ENCODE measurements around the gene VHLL. TPM values are rescaled to one million over a fixed set of nuclear protein-coding genes. Genes with fewer than 3 reads are reported as not detected.
"Not testable (repeated sequence)": the region's sequence is repeated elsewhere in the genome, so short reads cannot be mapped to it uniquely, and the experiment has no call there.

Gene VHLL
- total and polyA plus RNA-seq, 10 of the 15 experiments (the other 5 are each of a cell fraction or from before 2014, with no cell fraction given), result 0.23 TPM; not detected in 9

DNA sequence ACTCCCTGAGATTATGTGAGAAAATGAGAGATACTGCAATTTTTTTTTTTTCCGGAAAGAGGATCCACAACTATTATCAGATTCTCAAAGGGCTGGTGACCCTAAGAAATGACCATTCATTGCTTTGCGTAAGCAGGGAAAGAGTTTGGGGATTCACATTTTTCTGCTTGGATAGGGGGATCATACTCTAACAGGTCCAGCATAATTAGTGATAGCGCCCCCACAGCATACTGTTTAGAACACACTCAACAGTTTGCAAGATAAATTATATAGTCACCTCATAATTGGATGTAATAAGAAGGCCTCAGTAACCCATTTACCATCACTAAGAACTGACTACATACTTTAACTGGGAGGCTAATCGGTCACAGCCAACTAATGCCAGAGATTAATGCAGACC, 37.1 kb upstream of the VHLL start:
- no TSS peak for BruUV-seq (replicated peaks)
- Histone ChIP-seq H2AFZ (ENCODE audit: control insufficient read depth, low read depth, low read length) (no peak overlapping the region), H3K27ac (ENCODE audit: control insufficient read depth, insufficient read depth) (no peak overlapping the region), H4K20me1 (ENCODE audit: control insufficient read depth, insufficient read depth) (no peaks in the 10 kb centered on the region), H3K36me3 (ENCODE audit: control insufficient read depth in 2 of 2, insufficient read depth in 2 of 2, low read length in 1 of 2) (peaks cover 3 to 29% of the 10 kb centered on the region in 2 experiments; a peak in 3 of 4 replicates), H3K4me3 (peak overlapping the region; percentile 96), H3K4me1 (ENCODE audit: control insufficient read depth, insufficient read depth, low read length) (no peaks in the 10 kb centered on the region), H3K27me3 (replicated peaks in 1 of 2; ENCODE audit: control insufficient read depth in 2 of 2, insufficient read depth in 2 of 2, low read length in 1 of 2) (no peaks in the 10 kb centered on the region), H3K9ac (ENCODE audit: control insufficient read depth, insufficient read depth, low read length) (peak overlapping the region; percentile 21; the same call in 1 of the 2 replicates), H3K79me2 (ENCODE audit: control insufficient read depth, insufficient read depth, low read length) (peaks cover 38% of the 10 kb centered on the region), H3K9me3 (replicated peaks; ENCODE audit: control insufficient read depth, insufficient read depth, low read length) (no peaks in the 10 kb centered on the region), H3K4me2 (ENCODE audit: control insufficient read depth, insufficient read depth) (peak overlapping the region; percentile 94)
- SMC1A ChIA-PET (ENCODE audit: uncharacterized antibody, unreplicated experiment), result interaction anchor here (1.2 to 1.4 kb wide), 2 partner anchors 17 to 54 kb away, joined by 3 to 5 read pairs; no protein-coding TSS in a partner anchor
- FAIRE-seq (no peak), ATAC-seq (0 out of 3 replicates have a peak, but pooled peaks have one; percentile 11), DNase-seq (ENCODE audit: low read depth, low spot score) (no peak)
- 36% methylated on average over 4 of the region's 4 CpGs for WGBS (ENCODE audit: insufficient coverage, insufficient replicate concordance, low lambda C conversion rate, missing lambda C conversion rate)
- TF ChIP-seq, protein P1, sequence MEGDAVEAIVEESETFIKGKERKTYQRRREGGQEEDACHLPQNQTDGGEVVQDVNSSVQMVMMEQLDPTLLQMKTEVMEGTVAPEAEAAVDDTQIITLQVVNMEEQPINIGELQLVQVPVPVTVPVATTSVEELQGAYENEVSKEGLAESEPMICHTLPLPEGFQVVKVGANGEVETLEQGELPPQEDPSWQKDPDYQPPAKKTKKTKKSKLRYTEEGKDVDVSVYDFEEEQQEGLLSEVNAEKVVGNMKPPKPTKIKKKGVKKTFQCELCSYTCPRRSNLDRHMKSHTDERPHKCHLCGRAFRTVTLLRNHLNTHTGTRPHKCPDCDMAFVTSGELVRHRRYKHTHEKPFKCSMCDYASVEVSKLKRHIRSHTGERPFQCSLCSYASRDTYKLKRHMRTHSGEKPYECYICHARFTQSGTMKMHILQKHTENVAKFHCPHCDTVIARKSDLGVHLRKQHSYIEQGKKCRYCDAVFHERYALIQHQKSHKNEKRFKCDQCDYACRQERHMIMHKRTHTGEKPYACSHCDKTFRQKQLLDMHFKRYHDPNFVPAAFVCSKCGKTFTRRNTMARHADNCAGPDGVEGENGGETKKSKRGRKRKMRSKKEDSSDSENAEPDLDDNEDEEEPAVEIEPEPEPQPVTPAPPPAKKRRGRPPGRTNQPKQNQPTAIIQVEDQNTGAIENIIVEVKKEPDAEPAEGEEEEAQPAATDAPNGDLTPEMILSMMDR (IDR thresholded peaks at IDR 0.05 in 2 of 3, conservative IDR thresholded peaks at IDR 0.05 in 1 of 3; ENCODE audit: control insufficient read depth in 2 of 3, extremely low read depth in 1 of 3, insufficient read depth in 1 of 3, low read depth in 3 of 3, low read length in 3 of 3), result peak; percentile 27 to 57 (median 45); a peak in 5 of 6 replicates
- TF ChIP-seq MYB (IDR thresholded peaks at IDR 0.05; ENCODE audit: borderline replicate concordance, low read depth, low read length), result no peak
- CTCF ChIA-PET, result interaction anchor here (0.7 to 2.2 kb wide), 12 partner anchors 8 to 224 kb away, joined by 3 to 10 read pairs (median 4); no protein-coding TSS in a partner anchor
- POLR2A ChIA-PET, result no interaction called here
- RAD21 ChIA-PET (ENCODE audit: unreplicated experiment), result interaction anchor here (0.7 kb wide), 1 partner anchor 235 kb away, joined by 3 read pairs; no protein-coding TSS in a partner anchor
- in situ Hi-C loops (cut with MboI), result no loop called here
- intact Hi-C loops (cut with micrococcal nuclease; ENCODE audit: unreplicated experiment), result no loop called here

DNA sequence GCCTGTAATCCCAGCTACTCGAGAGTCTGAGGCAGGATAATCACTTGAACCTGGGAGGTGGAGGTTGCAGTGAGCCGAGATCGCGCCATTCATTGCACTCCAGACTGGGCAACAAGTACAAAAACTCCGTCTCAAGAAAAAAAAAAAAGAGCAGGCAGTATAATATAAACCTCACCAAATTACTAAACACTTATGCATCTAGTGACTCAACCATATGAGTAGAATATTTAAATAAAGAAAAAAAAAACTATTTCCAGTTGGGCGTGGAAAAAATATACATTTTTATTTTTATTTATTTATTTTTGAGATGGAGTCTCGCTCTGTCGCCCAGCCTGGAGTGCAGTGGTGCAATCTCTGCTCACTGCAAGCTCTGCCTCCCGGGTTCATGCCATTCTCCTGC, 24.1 kb upstream of the VHLL start:
- SMC1A ChIA-PET (ENCODE audit: uncharacterized antibody, unreplicated experiment), result interaction anchor here (7.2 kb wide), 1 partner anchor 42 kb away, joined by 39 read pairs; the partner anchor contains the start of gene SMG5
- H3K9me3 ChIP-seq (replicated peaks; ENCODE audit: control insufficient read depth, insufficient read depth, low read length); RAD21 ChIA-PET (ENCODE audit: unreplicated experiment); ATAC-seq; H4K20me1 ChIP-seq (ENCODE audit: control insufficient read depth, insufficient read depth); H3K27me3 ChIP-seq (replicated peaks in 1 of 2; ENCODE audit: control insufficient read depth in 2 of 2, insufficient read depth in 2 of 2, low read length in 1 of 2); H3K4me3 ChIP-seq; H3K4me2 ChIP-seq (ENCODE audit: control insufficient read depth, insufficient read depth); H3K4me1 ChIP-seq (ENCODE audit: control insufficient read depth, insufficient read depth, low read length); intact Hi-C loops (cut with micrococcal nuclease; ENCODE audit: unreplicated experiment); FAIRE-seq; in situ Hi-C loops (cut with MboI); DNase-seq (ENCODE audit: low read depth, low spot score); H3K27ac ChIP-seq (ENCODE audit: control insufficient read depth, insufficient read depth); H3K79me2 ChIP-seq (ENCODE audit: control insufficient read depth, insufficient read depth, low read length); H3K9ac ChIP-seq (ENCODE audit: control insufficient read depth, insufficient read depth, low read length); POLR2A ChIA-PET; H2AFZ ChIP-seq (ENCODE audit: control insufficient read depth, low read depth, low read length); BruUV-seq (replicated peaks): not testable (repeated sequence)
- 97% methylated on average over 5 of the region's 9 CpGs for WGBS (ENCODE audit: insufficient coverage, insufficient replicate concordance, low lambda C conversion rate, missing lambda C conversion rate)
- H3K36me3 ChIP-seq (ENCODE audit: control insufficient read depth in 2 of 2, insufficient read depth in 2 of 2, low read length in 1 of 2), result peaks cover 15 to 43% of the 10 kb centered on the region in 2 experiments
- CTCF ChIA-PET, result interaction anchor here (1.2 kb wide), 1 partner anchor 178 kb away, joined by 4 read pairs; no protein-coding TSS in a partner anchor

Measured in GM12878 (cell line).